WTC11 (cell line): Measurements from ENCODE around the gene CBLB. TPM values are rescaled to one million over a fixed set of nuclear protein-coding genes. Genes with fewer than 3 reads are reported as not detected.

Source experiments
- ATAC-seq: fragments of 200-7000 bp; cut with Tn5 transposase; 2 replicates; pipeline ENCODE4 v1.10.0; 2021; ENCODE audit warnings: mild to moderate bottlenecking, moderate library complexity
- CTCF ChIA-PET: fragments of 300-600 bp; sonication (Branson Sonifier 250); formaldehyde crosslinking; loops from one replicate; lab custom pipeline; 2021; ENCODE audit warnings: antibody characterized with exemption; lab: Charles Lee
- POLR2A ChIA-PET: fragments of 350-600 bp; sonication (Branson Sonifier 250); formaldehyde crosslinking; loops from one replicate; lab custom pipeline; 2021; ENCODE audit warnings: antibody characterized with exemption; lab: Charles Lee
- DNase-seq: peaks from one replicate; pipeline ENCODE4 v3.0.0; 2021; ENCODE audit warnings: low spot score
- H3K27ac Mint-ChIP-seq: 2 replicates; pipeline ENCODE4 v1.8.0; 2021; ENCODE audit warnings: mixed read lengths
- H3K27me3 Mint-ChIP-seq: 2 replicates; pipeline ENCODE4 v1.8.0; 2021; ENCODE audit warnings: low read depth, mild to moderate bottlenecking, moderate library complexity, mixed read lengths
- H3K36me3 Mint-ChIP-seq: 2 replicates; pipeline ENCODE4 v1.8.0; 2021; ENCODE audit warnings: mixed read lengths
- H3K4me1 Mint-ChIP-seq: 2 replicates; pipeline ENCODE4 v1.8.0; 2022; ENCODE audit warnings: mixed read lengths
- H3K4me3 Mint-ChIP-seq: 2 replicates; pipeline ENCODE4 v1.8.0; 2021; ENCODE audit warnings: mild to moderate bottlenecking, moderate library complexity, mixed read lengths
- H3K9me3 Mint-ChIP-seq: 2 replicates; pipeline ENCODE4 v1.8.0; 2021; ENCODE audit warnings: mixed read lengths
- ARID4B ChIP-seq: sonication (generic); formaldehyde crosslinking; IDR thresholded peaks from 2 replicates; pipeline ENCODE4 v1.8.0; 2023; ENCODE audit warnings: missing genetic modification reagents, mild to moderate bottlenecking, borderline replicate concordance
- ATF3 ChIP-seq: sonication (generic); formaldehyde crosslinking; conservative IDR thresholded peaks from 2 replicates; pipeline ENCODE4 v1.8.1; 2022; ENCODE audit warnings: mild to moderate bottlenecking, missing genetic modification reagents
- CBFB ChIP-seq: sonication (generic); formaldehyde crosslinking; IDR thresholded peaks from 2 replicates; pipeline ENCODE4 v1.8.1; 2022; ENCODE audit warnings: mild to moderate bottlenecking, low read depth, missing genetic modification reagents
- CTCF ChIP-seq: fragments of 200-600 bp; IDR thresholded peaks from 2 replicates; pipeline ENCODE4 v1.8.0; 2022; ENCODE audit warnings: antibody characterized with exemption
- ELF4 ChIP-seq: sonication (generic); formaldehyde crosslinking; IDR thresholded peaks from 2 replicates; pipeline ENCODE4 v1.8.1; 2022; ENCODE audit warnings: low read depth, mild to moderate bottlenecking, moderate library complexity, missing genetic modification reagents
- MLX ChIP-seq: sonication (generic); formaldehyde crosslinking; IDR thresholded peaks from 2 replicates; pipeline ENCODE4 v1.8.1; 2023; ENCODE audit warnings: mild to moderate bottlenecking, missing genetic modification reagents, moderate library complexity
- MYBL2 ChIP-seq: sonication (generic); formaldehyde crosslinking; IDR thresholded peaks from 2 replicates; pipeline ENCODE4 v1.8.1; 2023; ENCODE audit warnings: mild to moderate bottlenecking, moderate library complexity, missing genetic modification reagents
- NFYB ChIP-seq: sonication (generic); formaldehyde crosslinking; conservative IDR thresholded peaks from 2 replicates; pipeline ENCODE4 v1.8.0; 2022; ENCODE audit warnings: low read depth, missing genetic modification reagents
- NR1H2 ChIP-seq: sonication (generic); formaldehyde crosslinking; IDR thresholded peaks from 2 replicates; pipeline ENCODE4 v1.9.0; 2021; ENCODE audit warnings: mild to moderate bottlenecking, moderate library complexity, missing genetic modification reagents
- PRRX2 ChIP-seq: fragments of 250-450 bp; sonication (Bioruptor Pico); IDR thresholded peaks from 2 replicates; pipeline ENCODE4 v1.8.0; 2021; ENCODE audit warnings: mild to moderate bottlenecking
- RORB ChIP-seq: fragments of 250-450 bp; sonication (Bioruptor Pico); IDR thresholded peaks from 2 replicates; pipeline ENCODE4 v1.9.0; 2021; ENCODE audit warnings: mild to moderate bottlenecking
- SOX15 ChIP-seq: fragments of 250-450 bp; sonication (Bioruptor Pico); IDR thresholded peaks from 2 replicates; pipeline ENCODE4 v1.9.0; 2021; ENCODE audit warnings: mild to moderate bottlenecking
- STAT6 ChIP-seq: sonication (generic); formaldehyde crosslinking; conservative IDR thresholded peaks from 2 replicates; pipeline ENCODE4 v1.8.1; 2023; ENCODE audit warnings: mild to moderate bottlenecking, low read depth, missing genetic modification reagents, moderate library complexity
- USF2 ChIP-seq: sonication (generic); formaldehyde crosslinking; IDR thresholded peaks from 2 replicates; pipeline ENCODE4 v1.8.1; 2023; ENCODE audit warnings: mild to moderate bottlenecking, missing genetic modification reagents, moderate library complexity
- ZBTB43 ChIP-seq: sonication (generic); formaldehyde crosslinking; IDR thresholded peaks from 2 replicates; pipeline ENCODE4 v1.8.1; 2023; ENCODE audit warnings: mild to moderate bottlenecking, missing genetic modification reagents
- ZNF263 ChIP-seq: sonication (generic); formaldehyde crosslinking; IDR thresholded peaks from 2 replicates; pipeline ENCODE4 v1.8.1; 2022; ENCODE audit warnings: low read depth, mild to moderate bottlenecking, moderate library complexity, missing genetic modification reagents
- ZNF423 ChIP-seq: fragments of 250-450 bp; sonication (Bioruptor Pico); IDR thresholded peaks from 2 replicates; pipeline ENCODE4 v2.1.2; 2022; ENCODE audit warnings: mild to moderate bottlenecking, moderate library complexity
- ZNF512 ChIP-seq: sonication (generic); formaldehyde crosslinking; IDR thresholded peaks from 2 replicates; pipeline ENCODE4 v1.8.1; 2022; ENCODE audit warnings: missing genetic modification reagents, borderline replicate concordance
- ZNF671 ChIP-seq: fragments of 250-450 bp; sonication (Bioruptor Pico); IDR thresholded peaks from 2 replicates; pipeline ENCODE4 v1.8.0; 2021; ENCODE audit warnings: mild to moderate bottlenecking
- total RNA-seq: library from RNA; stranded (reverse); gene quantifications from 3 replicates; pipeline ENCODE4 v1.2.3, GENCODE V29; 2021

Gene CBLB
- total RNA-seq, 1 experiment from 2014 or later, result 19.8 TPM

- peaks cover 15% of the 10 kb centered on the region for H3K4me1 Mint-ChIP-seq
- no peak overlapping the region for H3K27ac Mint-ChIP-seq
- no peaks in the 10 kb centered on the region; the same call in 1 of the 2 replicates for H3K27me3 Mint-ChIP-seq
- H3K36me3 Mint-ChIP-seq, result peaks cover 11% of the 10 kb centered on the region
- TF ChIP-seq STAT6 (no peak), ATF3 (CRISPR knock-in tag) (no peak), ZNF512 (CRISPR knock-in tag) (no peak), CTCF (no peak), USF2 (CRISPR knock-in tag) (no peak), MYBL2 (CRISPR knock-in tag) (no peak), RORB (CRISPR knock-in tag) (no peak), ZBTB43 (CRISPR knock-in tag) (no peak), NR1H2 (CRISPR knock-in tag) (no peak), ZNF423 (CRISPR knock-in tag) (no peak)
- H3K9me3 Mint-ChIP-seq, result no peaks in the 10 kb centered on the region
- H3K4me3 Mint-ChIP-seq, result no peak overlapping the region
- ATAC-seq (peak; percentile 75), DNase-seq (no peak)
- CTCF ChIA-PET, result no interaction called here
- POLR2A ChIA-PET, result interaction anchor here (0.7 kb wide), 1 partner anchor 534 kb away, joined by 4 read pairs; no protein-coding TSS in a partner anchor
Observed at GRCh38 chr3:105845488-105845887, 23.3 kb downstream of the CBLB start.

GRCh38 chr3:105844704-105845103 is 24.1 kb downstream of the CBLB start:
- H3K9me3 Mint-ChIP-seq, result no peaks in the 10 kb centered on the region
- TF ChIP-seq CTCF (no peak), NFYB (CRISPR knock-in tag) (no peak), MLX (no peak), ELF4 (CRISPR knock-in tag) (no peak), PRRX2 (CRISPR knock-in tag) (no peak), CBFB (CRISPR knock-in tag) (no peak), ZNF263 (CRISPR knock-in tag) (no peak), ARID4B (CRISPR knock-in tag) (no peak), ZNF671 (CRISPR knock-in tag) (no peak), SOX15 (CRISPR knock-in tag) (no peak)

More at GRCh38 chr3:105844704-105845103, 24.1 kb downstream of the CBLB start:
- H3K4me3 Mint-ChIP-seq, result no peak overlapping the region
- no peak overlapping the region for H3K27ac Mint-ChIP-seq
- DNase-seq, result no peak
- CTCF ChIA-PET, result no interaction called here
- ATAC-seq, result no peak
- peaks cover 11% of the 10 kb centered on the region for H3K36me3 Mint-ChIP-seq
- peaks cover 15% of the 10 kb centered on the region for H3K4me1 Mint-ChIP-seq
- POLR2A ChIA-PET, result no interaction called here
- H3K27me3 Mint-ChIP-seq, result no peaks in the 10 kb centered on the region; the same call in 1 of the 2 replicates
